Stimulated activated CD8-positive, alpha-beta memory T cell treated with anti-CD3 and anti-CD28 coated beads, Interleukin-4, amount 100 ng/mL, for 1 hour (primary cell): Measurements from ENCODE around the gene ODAPH.
"Not testable (repeated sequence)": the region's sequence is repeated elsewhere in the genome, so short reads cannot be mapped to it uniquely, and the experiment has no call there.

Experiments
- DNase-seq, 2 donors: peaks; one replicate each; pipeline ENCODE4 v3.0.0-alpha.2; 2020; ENCODE audit warnings: low read depth in 2 of 2, low spot score in 1 of 2

The ODAPH gene, protein sequence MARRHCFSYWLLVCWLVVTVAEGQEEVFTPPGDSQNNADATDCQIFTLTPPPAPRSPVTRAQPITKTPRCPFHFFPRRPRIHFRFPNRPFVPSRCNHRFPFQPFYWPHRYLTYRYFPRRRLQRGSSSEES

GRCh38 chr4:75555294-75556164 is at the start of gene ODAPH:
Gene ODAPH (plus strand): TSS chr4:75556066. CDS start chr4:75556083, 17 bp downstream.
- DNase-seq = no peak

DNA sequence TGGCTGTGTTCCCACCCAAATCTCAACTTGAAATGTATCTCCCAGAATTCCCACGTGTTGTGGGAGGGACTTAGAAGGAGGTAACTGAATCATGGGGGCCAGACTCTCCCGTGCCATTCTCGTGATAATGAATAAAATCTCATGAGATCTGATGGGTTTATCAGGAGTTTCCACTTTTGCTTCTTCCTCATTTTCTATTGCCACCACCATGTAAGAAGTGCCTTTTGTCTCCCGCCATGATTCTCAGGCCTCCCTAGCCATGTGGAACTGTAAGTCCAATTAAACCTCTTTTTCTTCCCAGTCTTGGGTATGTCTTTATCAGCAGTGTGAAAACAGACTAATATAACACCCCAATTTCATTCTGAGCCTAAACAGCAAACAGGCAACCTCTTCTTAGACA is 46.3 kb upstream of the ODAPH start:
- not testable (repeated sequence) for DNase-seq

DNA sequence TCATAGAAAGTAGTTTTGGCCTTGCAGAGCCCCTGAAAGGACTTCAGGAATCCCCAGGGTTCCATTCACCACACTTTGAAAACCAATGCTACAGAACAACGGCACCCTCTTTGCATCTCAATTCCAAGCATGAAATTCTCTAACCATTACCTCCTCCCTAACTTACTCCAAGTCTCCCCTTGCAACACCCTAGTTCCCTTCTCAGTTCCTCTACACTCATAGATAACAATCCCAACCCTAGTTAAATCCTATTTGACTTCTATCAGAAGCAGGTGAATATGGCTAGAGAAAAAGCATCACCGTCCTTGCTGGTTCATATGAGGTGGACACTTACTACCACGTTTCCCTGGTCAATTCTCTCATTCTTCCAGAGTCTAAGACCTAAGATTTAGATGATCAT is 44.0 kb upstream of the ODAPH start:
- DNase-seq = no peak

DNA sequence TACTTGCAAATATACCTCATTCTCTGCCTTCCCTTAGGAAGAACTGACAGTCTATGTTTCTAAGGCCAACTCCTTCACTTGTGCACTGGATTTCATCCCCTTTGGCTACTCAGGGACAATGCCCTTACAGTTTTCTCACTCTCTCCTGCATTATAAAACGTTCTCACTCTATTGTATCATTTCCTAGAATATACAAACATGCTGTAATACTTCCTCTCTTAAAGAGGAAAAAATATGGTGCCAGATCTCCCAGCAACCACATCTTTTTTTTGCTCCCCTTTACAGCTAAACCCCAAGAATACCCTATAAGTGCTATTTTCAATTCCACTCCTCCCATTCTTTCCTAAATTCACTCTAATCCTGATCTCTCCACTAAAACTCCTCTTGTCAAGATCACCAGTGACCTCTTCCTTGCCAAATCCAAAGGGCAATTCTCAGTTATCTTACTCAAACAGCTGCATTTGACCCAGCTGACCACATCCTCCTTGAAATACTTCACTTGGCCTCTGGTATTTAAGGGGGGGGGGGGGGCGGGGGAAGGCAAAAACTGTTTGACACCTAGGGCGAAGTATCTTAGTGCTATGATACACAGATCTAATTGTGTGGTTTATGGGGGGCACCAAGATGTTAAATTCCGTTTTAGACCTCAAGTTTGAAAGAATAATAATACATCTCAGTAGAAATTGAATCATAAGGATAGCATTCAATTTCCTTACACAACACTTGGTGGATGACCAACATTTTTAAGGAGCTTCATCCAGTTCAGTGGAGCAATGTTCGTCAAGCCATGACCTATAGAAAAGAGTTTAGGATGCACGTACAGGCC is 43.3 kb upstream of the ODAPH start:
- DNase-seq = no peak

DNA sequence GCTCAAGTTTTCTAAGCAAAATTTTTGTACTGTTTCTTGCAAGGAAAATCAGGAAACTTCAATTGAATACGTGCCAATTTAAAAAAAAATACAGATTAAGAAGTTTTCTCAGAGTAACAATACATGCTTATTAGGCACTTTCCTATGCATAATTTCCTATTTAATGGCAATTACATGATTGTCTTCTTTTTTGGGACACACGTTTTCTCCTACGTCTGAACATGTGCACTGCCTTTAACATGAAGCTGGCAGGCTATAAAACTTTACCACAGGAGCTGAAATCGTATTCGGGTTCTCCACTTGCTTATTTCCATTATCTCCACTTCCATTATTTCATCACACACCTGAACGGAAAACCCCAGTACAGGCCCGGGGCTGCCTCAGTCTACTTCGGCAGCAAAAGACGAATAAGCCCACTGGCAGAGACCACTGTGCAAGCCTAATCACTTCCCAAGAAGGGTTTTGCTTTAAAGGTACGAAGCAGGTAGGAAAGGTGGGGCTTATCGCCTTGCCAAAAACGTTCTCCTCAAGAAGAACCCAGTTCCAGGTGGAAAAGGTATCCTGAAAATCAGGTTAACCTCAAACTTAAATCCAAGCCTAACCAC is 42.2 kb upstream of the ODAPH start:
- DNase-seq = no peak

GRCh38 chr4:75514131-75514948 is 41.5 kb upstream of the ODAPH start, which contains the start of the genes RCHY1 and THAP6:
Gene RCHY1 (minus strand): TSS chr4:75514403. CDS start chr4:75514286, 117 bp downstream.
Gene THAP6 (plus strand): TSS chr4:75514473. CDS start chr4:75515453, 980 bp downstream.
- DNase-seq = peak; percentile 81 to 87

DNA sequence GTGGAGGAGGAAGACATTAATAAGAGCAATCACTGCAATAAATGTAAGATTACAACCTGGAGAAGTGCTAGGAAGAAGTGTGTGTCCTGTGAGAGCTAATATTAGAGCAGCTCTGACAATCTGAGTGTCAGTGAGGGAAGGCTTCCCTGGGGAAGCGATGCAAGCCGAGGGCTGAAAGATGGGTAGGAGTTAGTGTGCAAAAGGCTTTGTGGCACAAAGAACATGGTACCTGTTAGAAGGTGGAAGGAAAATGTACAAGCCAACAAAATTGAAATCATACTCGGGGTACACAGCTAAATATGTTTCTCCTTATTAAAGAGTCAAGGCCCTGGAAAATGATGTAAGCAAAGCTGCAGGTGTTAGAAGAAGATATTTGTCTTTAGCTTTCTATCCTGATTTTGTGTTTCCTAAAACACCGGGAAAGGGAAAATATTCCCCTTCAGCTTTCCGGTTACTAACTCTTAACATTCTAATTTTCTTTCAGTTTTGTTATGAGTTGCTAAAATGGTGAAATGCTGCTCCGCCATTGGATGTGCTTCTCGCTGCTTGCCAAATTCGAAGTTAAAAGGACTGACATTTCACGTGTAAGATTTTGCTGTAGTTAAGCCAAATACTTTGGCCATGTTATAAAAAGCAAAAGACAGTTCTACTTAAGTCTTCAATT is 40.8 kb upstream of the ODAPH start:
- DNase-seq = no peak

DNA sequence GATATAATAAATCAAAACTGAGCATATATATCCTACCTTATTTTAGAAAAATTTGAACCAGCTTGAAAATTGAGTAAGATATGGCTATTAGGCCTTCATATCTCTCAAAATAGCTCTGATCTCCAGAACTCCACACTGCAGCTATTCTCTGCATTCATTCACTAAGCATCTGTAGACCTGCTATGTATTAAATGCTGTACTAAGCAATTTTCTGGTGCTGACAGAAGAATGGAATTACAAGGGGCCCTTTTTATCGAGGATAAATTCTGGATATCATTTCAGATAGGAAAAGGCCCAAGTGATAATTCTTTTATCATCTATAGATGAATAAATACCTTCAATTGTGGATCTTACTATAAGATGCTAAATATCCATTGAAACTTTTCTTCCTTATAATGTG is 39.7 kb upstream of the ODAPH start:
- DNase-seq = no peak

- not testable (repeated sequence) for DNase-seq
Observed at GRCh38 chr4:75519452-75519851, 36.4 kb upstream of the ODAPH start.

DNA sequence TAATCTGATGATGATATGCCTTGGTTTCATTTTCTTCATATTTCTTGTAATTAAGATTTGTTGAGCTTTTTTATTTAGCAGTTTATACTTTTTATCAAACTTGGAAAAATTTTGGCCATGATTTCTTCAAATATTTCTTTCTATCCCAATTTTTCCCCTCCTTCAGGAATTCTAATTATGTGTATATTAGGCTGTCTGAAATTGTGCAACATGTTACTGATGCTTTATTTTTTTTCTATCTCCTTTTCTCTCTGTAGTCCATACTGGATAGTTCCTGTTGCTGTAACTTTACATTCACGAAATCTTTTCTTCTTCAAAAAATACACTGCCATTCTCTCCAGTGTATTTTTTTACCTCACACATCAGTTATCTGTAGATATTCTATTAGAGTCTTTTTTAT is 30.8 kb upstream of the ODAPH start:
- no peak for DNase-seq

- DNase-seq = no peak
Observed at GRCh38 chr4:75525910-75526309, 30.0 kb upstream of the ODAPH start.

DNA sequence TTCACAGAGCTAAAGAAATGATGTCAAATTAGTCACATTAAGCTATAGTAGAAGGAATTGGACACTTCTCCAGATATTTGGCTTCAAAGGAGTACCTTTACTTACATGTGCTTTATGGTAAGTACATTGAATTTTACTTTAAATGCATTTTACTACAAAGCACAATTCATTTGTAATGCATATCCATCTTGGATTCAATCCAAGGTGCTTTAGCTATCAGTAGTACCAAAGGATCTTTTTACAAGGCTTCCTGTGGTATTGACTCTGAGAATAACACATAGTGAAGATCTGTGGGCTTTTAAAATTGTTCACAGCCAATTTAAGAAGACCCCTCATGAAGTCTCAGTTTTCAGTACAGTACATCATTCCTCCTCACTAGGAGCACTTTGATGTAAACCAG is 28.4 kb upstream of the ODAPH start:
- DNase-seq = no peak

DNA sequence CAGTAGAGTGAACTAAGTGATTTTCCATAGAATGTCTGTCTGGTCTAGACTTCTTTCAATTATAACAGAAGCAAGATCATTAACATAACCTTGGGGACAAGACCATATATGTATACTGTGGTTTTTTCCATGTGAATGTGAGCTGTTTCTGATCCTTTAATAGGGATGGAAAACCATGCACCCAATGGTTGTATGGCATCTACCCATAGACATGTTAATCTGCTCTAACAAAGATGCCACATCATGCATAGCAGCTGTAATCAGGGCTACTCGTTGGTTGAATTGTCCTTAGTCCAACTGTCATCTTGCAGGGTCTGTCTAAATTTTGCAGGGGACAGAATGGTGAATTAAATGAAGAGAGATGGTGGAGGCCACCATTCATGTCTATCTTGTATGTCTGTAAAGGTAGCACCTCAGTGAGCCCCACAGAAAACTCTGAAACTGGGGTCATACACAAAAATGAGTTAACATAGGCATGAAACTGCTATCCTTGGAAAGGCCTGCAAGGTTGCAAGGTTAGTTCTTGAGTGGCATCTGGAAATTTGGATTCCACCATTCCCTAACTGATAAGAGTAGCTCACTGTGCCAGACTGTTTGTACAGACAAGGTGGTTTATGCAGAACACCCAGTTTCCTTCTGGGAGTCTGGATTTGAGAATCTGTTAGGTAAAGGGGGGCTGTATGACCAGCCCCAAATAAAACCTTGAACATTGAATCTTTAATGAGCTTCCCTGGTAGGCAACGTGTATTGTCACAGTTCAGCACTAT is 25.1 kb upstream of the ODAPH start:
- no peak for DNase-seq

GRCh38 chr4:75531536-75532143 is 24.2 kb upstream of the ODAPH start:
- not testable (repeated sequence) for DNase-seq

- not testable (repeated sequence) for DNase-seq
Observed at GRCh38 chr4:75533339-75533887, 22.5 kb upstream of the ODAPH start.

- not testable (repeated sequence) for DNase-seq
Observed at GRCh38 chr4:75533926-75534325, 21.9 kb upstream of the ODAPH start.

GRCh38 chr4:75537308-75537707 is 18.6 kb upstream of the ODAPH start:
- DNase-seq = not testable (repeated sequence)

DNA sequence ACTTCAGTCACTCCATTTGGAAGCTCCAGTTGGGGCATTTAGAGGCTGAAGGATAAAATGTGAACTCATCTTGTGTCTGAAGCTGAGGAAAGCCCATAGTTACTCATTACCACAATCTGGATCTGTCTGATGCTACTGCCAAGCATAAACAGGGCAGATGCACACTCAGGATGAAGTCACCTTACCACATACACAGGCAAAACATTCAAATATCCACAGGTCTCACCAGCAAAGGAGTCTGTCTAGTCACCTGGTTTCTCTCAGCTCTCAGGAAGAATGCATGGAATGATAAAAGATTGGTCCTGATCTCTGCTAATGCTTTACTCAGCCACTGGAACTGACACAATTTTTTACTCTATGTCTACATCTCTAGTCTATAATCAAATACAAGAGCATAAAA is 13.0 kb upstream of the ODAPH start:
- DNase-seq = no peak
